ENCODE measurements around the gene TIGD1.

TIGD1 gene

DNA sequence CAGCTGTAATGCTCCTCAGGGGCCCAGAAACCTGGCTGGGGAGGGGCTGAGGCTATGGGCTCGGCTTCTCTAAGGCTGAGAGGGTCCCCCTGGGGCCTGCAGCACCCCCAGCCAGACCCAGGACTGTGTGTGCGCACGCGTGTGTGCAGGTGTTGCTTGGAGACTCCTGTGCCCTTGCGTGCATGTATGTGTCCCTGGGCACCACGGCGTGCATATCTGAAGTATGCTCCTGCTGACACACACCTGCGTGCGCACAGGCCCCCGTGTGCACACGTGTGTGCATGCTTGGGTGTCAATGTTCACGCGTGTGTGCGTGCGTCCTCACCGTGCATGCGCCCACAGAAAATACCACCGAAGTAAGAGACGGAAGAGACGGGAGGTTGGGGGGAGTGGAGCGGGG, 47.8 kb downstream of the TIGD1 start:
- FAIRE-seq: no peak

DNA sequence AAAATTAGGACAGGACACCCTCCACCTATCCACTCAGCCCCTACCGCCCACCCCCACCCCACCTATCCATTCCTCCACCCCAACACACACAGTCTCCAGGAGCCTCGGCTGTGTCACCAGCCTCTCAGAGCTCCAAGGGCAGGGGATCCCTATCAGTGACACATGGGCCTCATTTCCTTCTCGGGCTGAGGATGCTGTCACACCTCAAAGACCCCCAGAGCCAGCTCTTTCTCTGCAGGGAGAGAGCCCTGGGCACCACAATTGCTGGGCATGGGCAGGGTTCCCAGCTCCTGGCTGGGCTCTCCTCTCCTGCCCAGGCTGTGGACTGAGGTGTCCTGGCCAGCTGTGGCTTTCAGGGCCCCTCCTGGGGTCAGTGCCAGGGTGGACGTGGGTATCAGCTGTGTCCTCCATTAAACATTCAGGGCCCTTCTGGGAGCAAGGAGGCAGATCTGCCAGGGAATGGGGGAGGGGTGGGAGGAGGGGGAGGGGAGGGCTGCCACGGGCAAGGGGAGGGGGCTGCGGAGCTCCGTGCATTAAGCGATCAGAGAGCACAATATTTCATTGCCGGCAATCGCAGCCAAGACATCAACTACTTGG, 48.5 kb downstream of the TIGD1 start:
- FAIRE-seq (no peak), DNase-seq (ENCODE audit: low spot score) (no peak)

More for the DNA sequence above, 47.8 kb downstream of the TIGD1 start:
- DNase-seq (ENCODE audit: low spot score): no peak

DNA sequence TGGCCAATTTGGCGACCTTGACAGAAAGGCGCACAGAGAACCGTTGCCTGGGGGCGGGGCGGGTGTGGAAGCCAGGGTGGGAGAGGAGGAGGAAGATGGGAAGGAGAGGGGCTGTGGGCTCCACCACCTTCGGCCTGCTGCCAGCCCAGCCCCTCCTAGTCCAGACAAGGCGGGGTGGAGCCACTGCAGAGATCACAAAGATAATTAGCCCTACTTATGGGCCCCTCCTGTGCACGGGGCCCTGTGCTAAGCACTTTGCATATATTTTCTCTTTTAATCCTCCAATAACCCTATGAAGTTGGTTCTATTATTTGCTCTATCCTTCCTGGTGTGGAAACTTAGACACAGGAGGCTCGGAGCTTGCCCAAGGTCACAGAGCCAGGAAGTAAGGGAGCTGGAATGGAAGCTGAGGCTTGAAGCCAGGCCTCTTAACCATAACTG, 49.0 kb downstream of the TIGD1 start:
- FAIRE-seq (no peak), DNase-seq (ENCODE audit: low spot score) (no peak)

DNA sequence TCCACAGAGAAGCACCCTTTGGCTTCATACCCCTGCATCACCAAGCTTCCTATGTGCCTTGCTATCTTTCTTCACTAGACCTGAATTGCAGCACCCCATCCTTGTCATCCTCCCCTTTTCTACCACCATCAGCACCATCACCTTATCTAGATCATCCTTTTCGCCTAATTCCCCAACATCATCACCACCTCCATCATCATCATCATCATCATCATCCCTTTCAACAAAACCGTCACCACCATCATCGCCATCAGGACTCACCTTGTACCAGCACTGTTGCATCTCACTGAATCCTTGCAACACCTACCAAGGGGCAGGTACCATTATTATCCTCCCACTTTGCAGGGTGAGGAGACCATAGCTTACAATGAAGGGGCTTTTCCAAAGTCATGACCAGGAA, 51.9 kb downstream of the TIGD1 start:
- DNase-seq (ENCODE audit: low spot score): no peak

More for the DNA sequence above, 51.9 kb downstream of the TIGD1 start:
- no peak for FAIRE-seq
